HT1080 (cell line): ENCODE results near the gene PHACTR1. TPM values are rescaled to one million over a fixed set of nuclear protein-coding genes. Genes with fewer than 3 reads are reported as not detected.
A peak's percentile ranks its signal among the peaks of the same experiment; 100 is the strongest.
"Not testable (repeated sequence)": the region's sequence is repeated elsewhere in the genome, so short reads cannot be mapped to it uniquely, and the experiment has no call there.

Source experiments
- DNase-seq: peaks from one replicate; pipeline ENCODE4 v3.0.0-alpha.2; 2015; ENCODE audit warnings: low read depth
- polyA plus RNA-seq, 2 experiments: library from polyadenylated mRNA; depleted of rRNA; stranded (reverse); fragments of >200 nt; gene quantifications; 2 replicates each; pipeline ENCODE4 v1.2.3, GENCODE V29; 2015
- total RNA-seq: library from RNA; depleted of rRNA; stranded (reverse); fragments of >200 nt; shearing (Covaris generic); gene quantifications from 2 replicates; pipeline ENCODE4 v1.2.3, GENCODE V29; 2014; rRNA removed

The PHACTR1 gene
- 3.4 and 7.8 TPM in 2 replicates for total RNA-seq
- polyA plus RNA-seq (2015; cell fraction: cytosol; rRNA removed), result 2.2 and 2.3 TPM in 2 replicates
- polyA plus RNA-seq (2015; cell fraction: nucleus; rRNA removed), result 1.6 and 2.3 TPM in 2 replicates

- DNase-seq, result no peak
Measured at GRCh38 chr6:12716298-12716916, at the start of gene PHACTR1. PHACTR1 (plus strand) TSS chr6:12716767.

DNA sequence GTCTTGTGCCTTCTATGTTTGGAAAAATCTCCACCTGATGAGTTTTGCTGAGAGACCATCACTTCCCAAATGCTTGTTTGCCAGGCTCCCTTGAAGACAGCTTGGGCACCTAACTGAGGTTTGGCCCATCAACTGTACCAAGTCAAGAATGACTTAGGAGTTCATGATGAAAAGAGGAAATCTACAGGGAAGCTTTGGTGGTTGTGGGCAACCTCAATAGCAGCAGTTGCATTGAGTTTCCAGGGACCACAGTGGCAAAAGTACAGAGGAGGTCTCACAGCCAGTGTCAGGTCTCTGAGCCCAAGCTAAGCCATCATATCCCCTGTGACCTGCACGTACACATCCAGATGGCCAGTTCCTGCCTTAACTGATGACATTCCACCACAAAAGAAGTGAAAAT lies 49.7 kb upstream of the PHACTR1 start:
- no peak for DNase-seq

GRCh38 chr6:12675931-12676330 lies 40.6 kb upstream of the PHACTR1 start:
- DNase-seq, result no peak

GRCh38 chr6:12679341-12679740 lies 37.2 kb upstream of the PHACTR1 start:
- DNase-seq, result no peak

DNA sequence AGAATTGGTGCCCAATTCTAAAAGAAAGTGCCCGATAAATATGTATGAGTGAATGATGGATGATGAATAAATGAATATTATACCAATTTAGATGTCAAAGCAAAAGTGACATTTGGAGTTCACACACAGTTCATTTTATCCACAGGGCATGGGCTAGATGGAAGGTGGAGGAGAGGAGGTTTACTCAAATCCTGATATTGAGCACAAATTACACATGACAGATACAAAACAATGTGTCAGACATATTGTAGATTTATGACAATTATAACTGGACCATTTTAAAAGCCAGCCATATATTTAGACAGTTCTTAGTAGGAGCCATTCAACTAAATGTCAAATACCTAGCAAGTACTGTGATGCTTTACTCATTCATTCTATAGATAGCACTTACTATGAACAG lies 23.4 kb upstream of the PHACTR1 start:
- no peak for DNase-seq

- DNase-seq, result no peak
Measured at GRCh38 chr6:12698298-12698697, 18.3 kb upstream of the PHACTR1 start.

- DNase-seq, result no peak
Measured at GRCh38 chr6:12704946-12705345, 11.6 kb upstream of the PHACTR1 start.

- peak; percentile 79 for DNase-seq
Measured at GRCh38 chr6:12709116-12709515, 7.5 kb upstream of the PHACTR1 start.

GRCh38 chr6:12709556-12710232 lies 6.9 kb upstream of the PHACTR1 start:
- no peak for DNase-seq

DNA sequence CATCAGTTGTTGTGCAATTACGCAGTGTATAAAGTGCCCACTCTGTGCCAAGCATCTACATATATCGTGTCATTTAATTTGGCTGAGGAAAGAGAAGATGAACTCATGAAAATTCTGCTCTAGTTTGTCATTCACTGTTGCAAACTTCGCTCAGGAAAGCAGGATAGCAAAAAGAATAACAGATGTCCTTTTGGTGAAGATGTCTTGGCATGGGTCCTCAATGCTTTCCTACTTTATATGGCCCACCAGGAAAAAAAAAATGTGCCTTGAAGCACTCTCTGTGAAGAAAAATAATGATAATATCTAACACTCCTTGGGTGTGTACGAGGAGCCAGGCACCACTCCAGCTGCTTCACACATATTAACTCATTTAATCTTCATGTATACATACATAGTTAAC lies 5.6 kb upstream of the PHACTR1 start:
- no peak for DNase-seq

- DNase-seq, result no peak
Measured at GRCh38 chr6:12714022-12714421, 2.5 kb upstream of the PHACTR1 start.

DNA sequence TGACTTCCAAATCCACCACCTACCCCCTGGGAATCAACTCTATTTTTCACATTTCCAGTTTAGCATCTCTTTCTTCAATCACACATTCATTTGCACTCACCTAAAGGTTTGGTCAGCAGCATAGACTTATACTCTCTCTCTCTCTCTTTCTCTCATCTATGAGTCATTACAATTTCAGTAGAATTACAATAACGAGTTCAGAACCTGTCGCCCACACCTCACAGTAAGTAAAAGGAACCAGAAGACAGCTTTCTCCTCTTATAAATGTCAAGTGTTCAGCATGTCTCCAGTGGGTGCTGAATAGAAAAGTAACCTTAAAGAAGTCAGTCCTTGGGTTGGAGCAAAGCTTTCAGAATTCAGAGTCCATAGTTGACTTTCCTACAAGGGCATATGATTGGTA lies 1.1 kb upstream of the PHACTR1 start:
- no peak for DNase-seq

DNA sequence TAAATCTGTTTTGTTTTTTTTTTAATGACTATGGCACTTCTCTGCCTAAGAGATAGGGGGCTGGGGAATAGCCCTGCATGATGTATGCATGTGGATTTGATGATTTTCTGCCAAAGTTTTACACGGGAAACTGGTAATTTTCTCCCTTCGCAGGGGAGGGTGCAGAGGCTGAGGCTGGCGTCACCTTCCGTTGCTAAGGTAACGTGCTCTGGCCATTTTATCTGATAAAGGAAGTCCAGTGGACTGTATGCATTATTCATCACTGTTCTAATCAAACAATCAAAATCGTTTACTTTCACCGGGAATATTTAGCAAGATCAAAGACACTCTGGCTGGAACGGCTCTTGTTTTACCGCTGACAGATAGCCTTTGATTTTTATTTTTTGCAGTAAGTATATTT lies 789 bp downstream of the PHACTR1 start:
- peak; percentile 74 for DNase-seq

DNA sequence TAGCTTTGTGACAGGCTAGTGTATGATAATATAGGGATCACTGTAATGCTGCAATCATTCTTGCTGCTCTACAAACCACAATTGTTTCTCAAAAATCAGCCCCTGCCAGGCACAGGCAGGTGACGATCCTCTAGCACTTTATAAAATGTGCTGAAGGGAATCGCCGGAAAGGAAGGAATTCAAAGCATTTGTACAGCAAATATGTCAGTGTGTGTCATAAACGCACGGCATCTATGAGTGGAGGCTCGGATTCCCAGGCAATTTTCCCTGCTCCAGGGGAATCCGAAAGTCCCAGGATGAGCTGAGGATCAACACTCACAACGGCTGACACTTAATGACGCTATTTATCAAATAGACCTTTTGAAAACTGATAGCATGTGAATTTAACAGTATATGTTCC lies 1.4 kb downstream of the PHACTR1 start:
- DNase-seq, result peak; percentile 86

GRCh38 chr6:12719017-12719416 lies 2.5 kb downstream of the PHACTR1 start:
- peak; percentile 8 for DNase-seq

DNA sequence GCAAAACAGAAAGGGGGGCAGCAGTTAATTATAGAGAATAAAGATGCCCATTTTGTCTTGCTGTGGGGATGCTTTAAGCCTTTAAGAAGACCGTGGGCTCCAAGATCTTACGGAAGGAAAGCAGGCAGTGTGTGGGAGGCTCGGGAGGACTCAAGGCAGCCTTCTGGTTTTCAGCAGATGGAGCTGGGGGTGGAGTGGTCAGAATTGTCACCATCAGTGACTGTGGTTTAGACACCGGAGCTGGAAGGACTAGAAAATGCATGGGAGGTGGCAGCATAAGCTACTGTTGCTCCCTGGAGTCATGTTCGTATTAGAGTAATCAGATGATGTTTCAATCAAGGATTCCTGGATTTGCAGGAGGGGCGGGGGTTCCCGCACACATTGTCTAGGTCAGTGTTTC lies 3.7 kb downstream of the PHACTR1 start:
- no peak for DNase-seq

GRCh38 chr6:12725263-12725662 lies 8.7 kb downstream of the PHACTR1 start:
- no peak for DNase-seq

GRCh38 chr6:12729467-12729866 lies 12.9 kb downstream of the PHACTR1 start:
- no peak for DNase-seq

- DNase-seq, result not testable (repeated sequence)
Measured at GRCh38 chr6:12730809-12731208, 14.2 kb downstream of the PHACTR1 start.

GRCh38 chr6:12733876-12734275 lies 17.3 kb downstream of the PHACTR1 start:
- no peak for DNase-seq

DNA sequence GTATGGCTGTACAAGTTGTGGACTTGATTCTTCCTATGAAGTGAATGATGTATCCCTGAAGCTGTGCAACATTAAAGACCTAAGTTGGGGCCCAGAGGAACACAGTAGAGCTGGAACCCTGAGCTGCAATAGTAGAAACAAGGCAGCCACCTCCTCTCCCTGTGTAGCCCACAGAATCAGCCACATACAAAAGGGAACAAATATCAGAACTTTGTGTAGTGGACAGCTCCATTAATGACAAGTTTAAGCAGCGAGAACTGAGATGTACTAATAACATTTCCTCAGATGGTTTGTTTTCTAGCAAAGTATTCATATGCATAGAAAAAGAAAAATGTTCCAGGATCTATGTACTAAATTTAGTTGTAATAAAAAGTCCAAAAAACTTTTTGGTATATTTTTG lies 19.2 kb downstream of the PHACTR1 start:
- no peak for DNase-seq

DNA sequence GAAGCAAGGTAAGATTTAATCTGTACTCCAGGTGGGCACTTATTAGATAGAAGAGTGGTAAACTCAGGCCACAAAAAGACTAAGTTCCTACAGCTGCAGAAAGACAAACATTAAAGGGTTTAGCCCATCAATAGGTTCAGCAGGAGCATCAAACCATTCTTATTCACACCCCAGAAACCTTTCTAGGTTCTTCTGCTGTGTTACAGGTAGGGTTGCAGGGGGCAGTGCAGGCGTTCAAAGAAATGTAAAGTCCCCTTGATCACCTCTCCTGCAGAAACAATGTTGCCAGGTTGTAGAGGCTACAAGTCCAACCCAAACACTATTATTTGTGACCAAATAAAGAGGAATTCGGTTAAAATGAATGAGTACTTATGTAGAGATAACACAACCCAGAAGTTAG lies 31.8 kb downstream of the PHACTR1 start:
- no peak for DNase-seq
